ENCODE measurements around the gene GH2.
A peak's percentile ranks its signal among the peaks of the same experiment; 100 is the strongest.

GRCh38 chr17:63841350-63842172, 40.2 kb downstream of the GH2 start:
- TF ChIP-seq ELF4 (IDR thresholded peaks at IDR 0.05) (no peak), ARNT (IDR thresholded peaks at IDR 0.05) (no peak), L3MBTL2 (conservative IDR thresholded peaks at IDR 0.05) (0 out of 2 replicates have a peak, but pooled peaks have one; percentile 38), ZNF384 (IDR thresholded peaks at IDR 0.05) (no peak), BHLHE40 (IDR thresholded peaks at IDR 0.05; ENCODE audit: borderline replicate concordance) (no peak), FOXM1 (IDR thresholded peaks at IDR 0.05; ENCODE audit: borderline replicate concordance) (no peak), FOXK2 (IDR thresholded peaks at IDR 0.05) (no peak), FOXA1 (IDR thresholded peaks at IDR 0.05) (no peak), SUZ12 (IDR thresholded peaks at IDR 0.05) (no peak), TARDBP (IDR thresholded peaks at IDR 0.05) (no peak), NFRKB (IDR thresholded peaks at IDR 0.05) (no peak), PKNOX1 (IDR thresholded peaks at IDR 0.05) (no peak)
